ENCODE results near the gene ZNF330. TPM values are rescaled to one million over a fixed set of nuclear protein-coding genes. Genes with fewer than 3 reads are reported as not detected.

ZNF330 gene
- total RNA-seq, 1 donor from 2014 or later, result 32.1 TPM

DNA sequence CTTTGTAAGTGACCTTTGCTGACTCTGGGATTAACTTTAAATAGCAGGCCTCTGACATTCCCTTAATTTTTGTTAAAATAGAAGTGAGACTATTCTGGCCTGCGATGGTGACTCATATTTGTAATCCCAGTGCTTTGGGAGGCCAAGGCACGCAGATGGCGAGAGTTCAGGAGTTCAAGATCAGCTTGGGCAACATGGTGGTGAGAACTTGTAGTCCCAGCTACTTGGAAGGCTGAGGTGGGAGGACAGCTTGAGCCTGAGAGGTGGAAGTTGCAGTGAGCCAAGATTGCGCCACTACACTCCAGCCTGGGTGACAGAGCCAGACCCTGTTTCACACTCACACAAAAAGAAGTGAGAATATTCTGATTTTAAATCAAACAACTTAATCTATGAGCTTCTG lies 27.3 kb downstream of the ZNF330 start:
- Histone ChIP-seq H2AFZ (ENCODE audit: low read depth, low read length) (no peak overlapping the region), H3K4me1 (ENCODE audit: insufficient read depth, low read length) (peaks cover 7% of the 10 kb centered on the region), H3K9ac (ENCODE audit: low read length) (no peak overlapping the region), H3K27ac (ENCODE audit: low read depth, low read length) (no peak overlapping the region), H3K4me2 (ENCODE audit: low read length) (no peak overlapping the region), H3K79me2 (ENCODE audit: insufficient read depth, low read length) (no peaks in the 10 kb centered on the region), H3K4me3 (ENCODE audit: insufficient read depth, low read depth, low read length) (no peak overlapping the region), H3K27me3 (ENCODE audit: insufficient read depth, low read length) (no peaks in the 10 kb centered on the region), H3K9me3 (ENCODE audit: insufficient read depth, low read depth, low read length) (no peaks in the 10 kb centered on the region), H4K20me1 (ENCODE audit: insufficient read depth, low read length) (no peaks in the 10 kb centered on the region), H3K36me3 (ENCODE audit: insufficient read depth, low read length) (no peaks in the 10 kb centered on the region)
- TF ChIP-seq, protein P1, sequence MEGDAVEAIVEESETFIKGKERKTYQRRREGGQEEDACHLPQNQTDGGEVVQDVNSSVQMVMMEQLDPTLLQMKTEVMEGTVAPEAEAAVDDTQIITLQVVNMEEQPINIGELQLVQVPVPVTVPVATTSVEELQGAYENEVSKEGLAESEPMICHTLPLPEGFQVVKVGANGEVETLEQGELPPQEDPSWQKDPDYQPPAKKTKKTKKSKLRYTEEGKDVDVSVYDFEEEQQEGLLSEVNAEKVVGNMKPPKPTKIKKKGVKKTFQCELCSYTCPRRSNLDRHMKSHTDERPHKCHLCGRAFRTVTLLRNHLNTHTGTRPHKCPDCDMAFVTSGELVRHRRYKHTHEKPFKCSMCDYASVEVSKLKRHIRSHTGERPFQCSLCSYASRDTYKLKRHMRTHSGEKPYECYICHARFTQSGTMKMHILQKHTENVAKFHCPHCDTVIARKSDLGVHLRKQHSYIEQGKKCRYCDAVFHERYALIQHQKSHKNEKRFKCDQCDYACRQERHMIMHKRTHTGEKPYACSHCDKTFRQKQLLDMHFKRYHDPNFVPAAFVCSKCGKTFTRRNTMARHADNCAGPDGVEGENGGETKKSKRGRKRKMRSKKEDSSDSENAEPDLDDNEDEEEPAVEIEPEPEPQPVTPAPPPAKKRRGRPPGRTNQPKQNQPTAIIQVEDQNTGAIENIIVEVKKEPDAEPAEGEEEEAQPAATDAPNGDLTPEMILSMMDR (IDR thresholded peaks at IDR 0.05; ENCODE audit: insufficient read depth, low read depth, low read length), result no peak
- no peak for TF ChIP-seq EZH2 (IDR thresholded peaks at IDR 0.05; ENCODE audit: insufficient read depth, low read length)
- no peaks in the 10 kb centered on the region for H3K9me3 Mint-ChIP-seq (ENCODE audit: unreplicated experiment)
- H3K27ac Mint-ChIP-seq (ENCODE audit: unreplicated experiment), result no peak overlapping the region
- no peaks in the 10 kb centered on the region for H3K36me3 Mint-ChIP-seq (ENCODE audit: low read depth, unreplicated experiment)
- no peaks in the 10 kb centered on the region for H3K27me3 Mint-ChIP-seq (ENCODE audit: low read depth, unreplicated experiment)
- peaks cover 10% of the 10 kb centered on the region for H3K4me1 Mint-ChIP-seq (ENCODE audit: low read depth, unreplicated experiment)
- peak; percentile 39 for DNase-seq (ENCODE audit: low read depth)
- peak; percentile 56 for FAIRE-seq
- no peak overlapping the region for H3K4me3 Mint-ChIP-seq (ENCODE audit: unreplicated experiment)

DNA sequence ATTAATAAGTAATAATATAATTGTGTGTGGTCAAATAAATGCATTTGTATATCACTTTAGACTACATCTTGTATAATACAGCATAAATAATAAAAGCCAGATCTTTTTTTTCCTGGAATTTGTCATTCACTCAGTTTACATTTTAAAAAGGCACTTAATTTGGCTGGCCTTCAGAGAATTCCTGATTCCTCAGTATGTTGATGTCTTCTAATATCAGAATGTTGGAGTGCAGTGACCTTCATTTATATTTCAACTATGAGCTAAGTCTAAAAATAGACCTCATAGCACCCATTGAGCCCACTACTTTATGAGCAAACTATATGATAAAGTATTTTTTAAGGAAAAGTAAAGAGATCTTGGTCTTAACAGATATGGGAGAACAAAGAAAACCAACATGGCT lies 27.8 kb downstream of the ZNF330 start:
- no peaks in the 10 kb centered on the region for H3K9me3 Mint-ChIP-seq (ENCODE audit: unreplicated experiment)
- H3K79me2 ChIP-seq (ENCODE audit: insufficient read depth, low read length), result no peaks in the 10 kb centered on the region
- no peak overlapping the region for H3K27ac Mint-ChIP-seq (ENCODE audit: unreplicated experiment)

DNA sequence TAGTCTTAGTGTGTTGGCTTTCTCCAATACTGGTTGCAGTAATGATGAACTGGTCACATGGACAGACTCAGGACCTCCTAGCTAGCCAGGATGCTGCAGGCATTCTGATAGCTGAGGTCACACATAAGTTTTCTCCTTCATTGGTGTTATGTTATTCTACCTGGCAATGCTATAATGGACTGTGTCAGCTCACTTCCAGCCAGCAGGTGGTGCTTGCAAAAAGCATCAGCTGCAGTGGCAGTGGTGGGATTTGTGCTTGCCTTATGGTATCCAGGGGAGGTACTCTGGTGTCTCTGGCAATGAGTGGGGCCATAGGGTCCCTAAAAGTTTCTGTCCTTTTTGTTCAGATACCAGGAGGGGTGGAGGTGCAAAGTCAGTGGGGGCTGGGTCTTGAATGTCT lies 33.6 kb downstream of the ZNF330 start:
- Mint-ChIP-seq H3K9me3 (ENCODE audit: unreplicated experiment) (no peaks in the 10 kb centered on the region), H3K4me1 (ENCODE audit: low read depth, unreplicated experiment) (peaks cover 10% of the 10 kb centered on the region), H3K27ac (ENCODE audit: unreplicated experiment) (no peak overlapping the region), H3K27me3 (ENCODE audit: low read depth, unreplicated experiment) (no peaks in the 10 kb centered on the region), H3K36me3 (ENCODE audit: low read depth, unreplicated experiment) (no peaks in the 10 kb centered on the region), H3K4me3 (ENCODE audit: unreplicated experiment) (no peak overlapping the region)
- no peaks in the 10 kb centered on the region for H3K4me1 ChIP-seq (ENCODE audit: insufficient read depth, low read length)
- TF ChIP-seq, protein P1 (IDR thresholded peaks at IDR 0.05; ENCODE audit: insufficient read depth, low read depth, low read length), result no peak
- H3K27me3 ChIP-seq (ENCODE audit: insufficient read depth, low read length), result no peaks in the 10 kb centered on the region
- no peak overlapping the region for H3K27ac ChIP-seq (ENCODE audit: low read depth, low read length)
- no peak overlapping the region for H3K9ac ChIP-seq (ENCODE audit: low read length)
- H3K4me3 ChIP-seq (ENCODE audit: insufficient read depth, low read depth, low read length), result no peak overlapping the region
- H4K20me1 ChIP-seq (ENCODE audit: insufficient read depth, low read length), result no peaks in the 10 kb centered on the region
- H3K79me2 ChIP-seq (ENCODE audit: insufficient read depth, low read length), result no peaks in the 10 kb centered on the region
- no peaks in the 10 kb centered on the region for H3K36me3 ChIP-seq (ENCODE audit: insufficient read depth, low read length)
- no peak overlapping the region for H2AFZ ChIP-seq (ENCODE audit: low read depth, low read length)
- no peak for FAIRE-seq
- DNase-seq (ENCODE audit: low read depth), result no peak
- H3K9me3 ChIP-seq (ENCODE audit: insufficient read depth, low read depth, low read length), result no peaks in the 10 kb centered on the region
- no peak overlapping the region for H3K4me2 ChIP-seq (ENCODE audit: low read length)

More for the DNA sequence above, 27.8 kb downstream of the ZNF330 start:
- Histone ChIP-seq H3K9me3 (ENCODE audit: insufficient read depth, low read depth, low read length) (no peaks in the 10 kb centered on the region), H3K4me3 (ENCODE audit: insufficient read depth, low read depth, low read length) (no peak overlapping the region), H2AFZ (ENCODE audit: low read depth, low read length) (no peak overlapping the region), H4K20me1 (ENCODE audit: insufficient read depth, low read length) (no peaks in the 10 kb centered on the region), H3K36me3 (ENCODE audit: insufficient read depth, low read length) (no peaks in the 10 kb centered on the region), H3K27ac (ENCODE audit: low read depth, low read length) (no peak overlapping the region), H3K27me3 (ENCODE audit: insufficient read depth, low read length) (no peaks in the 10 kb centered on the region), H3K4me1 (ENCODE audit: insufficient read depth, low read length) (peaks cover 7% of the 10 kb centered on the region), H3K9ac (ENCODE audit: low read length) (no peak overlapping the region), H3K4me2 (ENCODE audit: low read length) (no peak overlapping the region)
- FAIRE-seq (no peak), DNase-seq (ENCODE audit: low read depth) (no peak)
- H3K27me3 Mint-ChIP-seq (ENCODE audit: low read depth, unreplicated experiment), result no peaks in the 10 kb centered on the region
- no peaks in the 10 kb centered on the region for H3K36me3 Mint-ChIP-seq (ENCODE audit: low read depth, unreplicated experiment)
- TF ChIP-seq, protein P1 (IDR thresholded peaks at IDR 0.05; ENCODE audit: insufficient read depth, low read depth, low read length), result no peak
- TF ChIP-seq EZH2 (IDR thresholded peaks at IDR 0.05; ENCODE audit: insufficient read depth, low read length), result no peak
- H3K4me1 Mint-ChIP-seq (ENCODE audit: low read depth, unreplicated experiment), result peaks cover 10% of the 10 kb centered on the region
- no peak overlapping the region for H3K4me3 Mint-ChIP-seq (ENCODE audit: unreplicated experiment)

Measured in astrocyte (in vitro differentiated cells and primary cell).